GM18511 (cell line): ENCODE measurements around the gene SERPINA5.
"Not testable (repeated sequence)": the region's sequence is repeated elsewhere in the genome, so short reads cannot be mapped to it uniquely, and the experiment has no call there.

Source experiments
- ATAC-seq: cut with Tn5 transposase; IDR thresholded peaks from one replicate; pipeline ENCODE4 v1.9.1; 2021; ENCODE audit warnings: mild to moderate bottlenecking, moderate library complexity; ENCODE audit not compliant: unreplicated experiment

Gene SERPINA5

DNA sequence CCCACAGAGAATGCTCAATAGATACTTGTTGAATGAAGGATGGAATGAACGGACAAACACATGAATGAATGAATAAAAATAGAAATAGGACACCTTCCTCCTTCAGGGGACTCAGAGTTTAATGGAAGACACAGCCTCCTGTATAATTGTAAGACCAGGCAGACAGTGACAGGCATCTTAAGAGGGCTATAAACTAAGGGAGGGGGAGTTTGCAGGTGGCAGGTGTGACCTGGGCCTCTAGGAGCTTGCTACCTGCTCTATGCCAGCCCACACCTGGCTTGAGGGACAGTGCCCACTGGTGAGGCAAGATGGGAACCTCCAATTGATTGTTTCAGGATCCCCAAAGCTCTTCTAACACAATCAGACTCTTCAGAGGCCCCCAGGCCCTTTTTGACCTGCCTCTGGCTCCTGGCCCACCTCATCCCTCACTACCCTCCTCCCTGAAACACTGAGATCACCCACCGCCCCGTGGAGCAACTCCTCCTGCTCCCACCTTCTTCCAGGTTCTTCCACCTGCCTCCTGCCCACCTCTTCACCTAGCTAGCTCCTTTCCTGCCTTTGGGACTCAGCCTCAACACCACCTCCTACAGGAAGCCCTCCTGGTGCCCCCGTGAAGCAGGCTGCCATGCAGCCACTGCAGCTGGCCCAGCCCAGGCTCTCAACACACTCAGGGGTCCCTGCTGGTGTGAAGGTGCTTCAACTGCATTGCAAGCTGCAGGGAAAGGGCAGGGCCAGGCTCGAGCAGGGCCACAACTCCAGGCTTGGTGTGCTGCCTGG is 40.3 kb downstream of the SERPINA5 start:
- no peak for ATAC-seq

DNA sequence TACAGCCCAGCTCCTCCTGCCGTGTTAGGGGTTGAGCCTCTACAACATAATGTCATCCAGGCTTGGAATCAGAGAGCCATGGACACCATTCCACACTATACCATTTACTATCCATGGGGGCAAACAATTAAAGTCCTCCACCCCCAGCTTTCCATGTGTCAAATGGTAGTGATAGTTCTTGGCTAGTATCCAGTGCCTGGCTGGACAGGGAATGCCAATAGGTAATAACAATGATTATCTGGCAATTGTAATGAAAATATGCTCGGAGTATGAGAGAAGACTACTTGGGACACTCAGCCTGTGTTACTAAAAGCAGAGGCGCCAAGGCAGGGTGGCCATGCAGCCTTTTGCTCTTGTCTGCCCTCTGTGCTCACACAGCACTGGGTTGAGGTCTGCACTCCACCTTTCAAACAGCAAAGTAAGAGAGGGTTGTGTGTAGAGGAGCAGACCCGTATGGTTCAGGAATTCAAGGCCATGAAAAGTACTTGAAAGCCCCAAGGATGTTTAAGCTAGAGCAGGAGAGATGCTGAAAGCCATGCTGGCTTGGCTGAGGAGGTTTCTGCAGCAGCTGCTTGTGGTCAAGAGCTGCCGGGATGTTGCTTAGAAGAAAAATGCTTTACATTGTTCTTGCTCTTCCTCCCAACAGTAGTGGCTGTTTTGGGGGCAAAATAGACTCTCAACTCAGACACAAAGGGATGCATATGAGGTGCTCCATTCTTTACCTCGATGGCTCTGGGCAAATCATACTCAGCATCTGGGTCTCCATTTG is 41.6 kb downstream of the SERPINA5 start:
- ATAC-seq, result no peak

DNA sequence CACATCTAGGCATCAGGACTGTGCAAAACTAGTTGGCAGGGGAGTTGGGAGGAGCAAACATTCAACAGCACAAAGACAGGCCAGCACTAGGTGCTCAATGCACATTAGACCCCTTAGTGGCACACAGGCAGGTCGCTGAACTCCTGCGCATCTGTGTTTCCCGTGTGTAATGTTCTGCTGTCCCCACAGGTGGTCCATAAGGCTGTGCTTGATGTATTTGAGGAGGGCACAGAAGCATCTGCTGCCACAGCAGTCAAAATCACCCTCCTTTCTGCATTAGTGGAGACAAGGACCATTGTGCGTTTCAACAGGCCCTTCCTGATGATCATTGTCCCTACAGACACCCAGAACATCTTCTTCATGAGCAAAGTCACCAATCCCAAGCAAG is 42.2 kb downstream of the SERPINA5 start:
- ATAC-seq, result no peak

DNA sequence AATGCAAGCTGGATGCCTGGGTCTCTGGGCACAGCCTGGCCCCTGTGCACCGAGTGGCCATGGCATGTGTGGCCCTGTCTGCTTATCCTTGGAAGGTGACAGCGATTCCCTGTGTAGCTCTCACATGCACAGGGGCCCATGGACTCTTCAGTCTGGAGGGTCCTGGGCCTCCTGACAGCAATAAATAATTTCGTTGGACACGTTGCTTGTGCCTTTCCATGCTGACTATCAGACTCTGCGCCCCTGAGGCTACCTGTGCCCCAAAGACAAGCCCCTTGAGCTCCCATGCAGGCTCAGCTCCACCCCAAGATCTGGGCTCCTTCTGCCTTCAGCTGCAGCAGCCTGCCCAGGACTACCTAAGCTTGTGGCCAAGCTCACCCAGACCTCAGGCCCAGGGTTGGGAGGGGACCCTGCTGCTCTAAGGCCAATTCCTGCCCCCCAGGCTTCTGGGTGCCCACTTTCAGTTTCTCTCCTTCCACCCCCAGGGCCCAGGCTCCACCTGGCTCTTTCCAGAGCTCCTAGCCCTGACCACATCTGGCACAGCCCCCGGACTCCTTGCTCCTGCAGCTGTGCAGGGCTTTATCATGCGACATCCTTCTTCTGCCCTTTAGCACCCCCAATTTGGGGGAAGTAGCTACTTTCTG is 42.8 kb downstream of the SERPINA5 start:
- ATAC-seq, result no peak

GRCh38 chr14:94624537-94625352 is 43.5 kb downstream of the SERPINA5 start:
- ATAC-seq, result no peak

GRCh38 chr14:94625353-94625635 is 44.1 kb downstream of the SERPINA5 start:
- ATAC-seq, result no peak

DNA sequence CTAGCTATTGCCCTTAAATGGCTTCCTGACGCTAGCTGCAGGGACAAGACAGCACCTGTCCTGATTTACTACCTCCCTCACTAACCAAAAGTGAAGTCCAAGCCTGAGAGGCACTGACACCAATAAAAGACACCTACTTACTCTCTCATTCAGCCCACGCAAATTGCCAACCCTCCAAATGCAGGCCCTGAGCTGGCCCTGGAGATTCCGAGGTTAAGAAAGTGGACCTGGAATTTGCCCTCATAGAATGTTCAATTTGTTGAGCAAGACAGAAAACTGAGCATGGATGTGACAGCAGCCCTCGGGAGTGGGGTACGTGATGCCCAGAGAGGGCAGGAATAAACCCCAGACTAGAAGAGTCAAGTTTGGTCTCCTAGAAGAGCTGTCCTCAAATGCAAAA is 47.4 kb downstream of the SERPINA5 start:
- no peak for ATAC-seq

DNA sequence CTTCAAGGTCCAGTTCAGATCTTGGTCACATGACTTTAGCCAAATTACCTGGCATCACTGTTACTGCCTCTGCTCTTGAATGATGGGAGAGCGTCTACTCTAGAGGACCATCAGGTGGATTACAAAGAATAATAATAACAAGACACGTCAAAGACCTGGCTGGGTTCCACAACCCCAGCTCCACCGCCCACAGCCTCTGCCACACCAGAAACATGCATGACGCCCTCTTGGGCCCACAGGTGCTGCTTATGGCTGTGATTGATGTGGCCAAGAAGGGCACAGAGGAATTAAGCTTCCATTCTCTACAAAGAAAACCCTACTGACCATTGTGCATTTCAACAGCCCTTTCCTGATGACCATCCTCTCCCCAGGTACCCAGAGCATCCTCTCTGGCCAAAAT is 49.2 kb downstream of the SERPINA5 start:
- ATAC-seq, result no peak

- no peak for ATAC-seq
Observed at GRCh38 chr14:94631050-94631449, 49.8 kb downstream of the SERPINA5 start.

GRCh38 chr14:94631536-94632304 is 50.5 kb downstream of the SERPINA5 start:
- ATAC-seq, result no peak

- ATAC-seq, result no peak
Observed at GRCh38 chr14:94632305-94632590, 51.0 kb downstream of the SERPINA5 start.

DNA sequence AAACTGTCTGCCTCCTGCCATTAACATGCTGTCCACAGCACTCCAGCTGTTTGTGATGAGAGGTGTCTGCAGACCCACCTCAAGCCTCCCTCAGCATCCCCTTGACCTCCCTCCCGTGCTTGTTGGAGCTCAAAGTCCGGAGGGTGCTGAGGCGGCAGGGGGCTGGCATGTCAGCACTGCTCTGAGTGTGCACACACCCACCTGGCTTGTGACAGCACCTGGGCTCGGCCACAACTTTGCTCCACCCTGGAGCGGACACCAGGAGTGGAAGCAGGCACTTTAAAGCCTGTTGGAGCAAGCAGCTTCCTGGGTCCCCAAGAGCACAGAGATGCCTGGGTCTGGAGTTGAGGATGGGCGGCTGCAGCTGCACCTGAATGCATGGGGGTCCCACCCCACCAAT is 51.9 kb downstream of the SERPINA5 start:
- ATAC-seq, result no peak

GRCh38 chr14:94635154-94635553 is 53.9 kb downstream of the SERPINA5 start:
- no peak for ATAC-seq

- no peak for ATAC-seq
Observed at GRCh38 chr14:94636744-94637412, 55.7 kb downstream of the SERPINA5 start.

DNA sequence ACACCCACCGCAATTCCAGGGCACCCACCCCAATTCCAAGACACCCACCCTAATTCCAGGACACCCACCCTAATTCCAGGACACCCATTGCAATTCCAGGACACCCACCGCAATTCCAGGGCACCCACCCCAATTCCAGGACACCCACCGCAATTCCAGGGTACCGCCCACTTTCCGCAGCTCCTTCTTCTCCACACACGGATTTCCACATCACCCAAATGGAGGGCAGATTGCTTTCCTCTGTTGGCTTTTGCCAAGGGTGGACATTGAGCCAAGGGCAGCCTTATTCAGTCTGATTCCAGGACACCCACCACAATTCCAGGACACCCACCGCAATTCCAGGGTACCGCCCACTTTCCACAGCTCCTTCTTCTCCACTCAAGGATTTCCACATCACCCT is 56.6 kb downstream of the SERPINA5 start:
- ATAC-seq, result not testable (repeated sequence)

DNA sequence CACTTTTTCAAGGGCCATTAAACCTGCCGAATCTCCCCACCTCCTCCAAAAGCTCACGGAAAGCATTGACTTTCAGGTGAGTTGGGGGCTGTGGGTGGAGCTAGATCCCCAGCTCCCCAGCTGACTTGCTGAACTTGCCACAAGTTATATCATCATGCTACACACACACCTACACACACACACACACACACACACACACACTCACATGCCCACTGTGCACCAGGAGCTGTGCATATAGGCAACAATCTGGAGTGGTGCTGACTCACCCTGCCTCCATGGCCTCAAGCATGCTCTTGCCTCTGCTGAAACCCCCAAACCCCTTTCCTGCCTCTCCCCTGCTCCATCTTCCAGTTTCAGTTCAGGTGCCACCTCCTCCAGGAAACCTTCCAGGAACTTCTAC is 57.1 kb downstream of the SERPINA5 start:
- no peak for ATAC-seq

DNA sequence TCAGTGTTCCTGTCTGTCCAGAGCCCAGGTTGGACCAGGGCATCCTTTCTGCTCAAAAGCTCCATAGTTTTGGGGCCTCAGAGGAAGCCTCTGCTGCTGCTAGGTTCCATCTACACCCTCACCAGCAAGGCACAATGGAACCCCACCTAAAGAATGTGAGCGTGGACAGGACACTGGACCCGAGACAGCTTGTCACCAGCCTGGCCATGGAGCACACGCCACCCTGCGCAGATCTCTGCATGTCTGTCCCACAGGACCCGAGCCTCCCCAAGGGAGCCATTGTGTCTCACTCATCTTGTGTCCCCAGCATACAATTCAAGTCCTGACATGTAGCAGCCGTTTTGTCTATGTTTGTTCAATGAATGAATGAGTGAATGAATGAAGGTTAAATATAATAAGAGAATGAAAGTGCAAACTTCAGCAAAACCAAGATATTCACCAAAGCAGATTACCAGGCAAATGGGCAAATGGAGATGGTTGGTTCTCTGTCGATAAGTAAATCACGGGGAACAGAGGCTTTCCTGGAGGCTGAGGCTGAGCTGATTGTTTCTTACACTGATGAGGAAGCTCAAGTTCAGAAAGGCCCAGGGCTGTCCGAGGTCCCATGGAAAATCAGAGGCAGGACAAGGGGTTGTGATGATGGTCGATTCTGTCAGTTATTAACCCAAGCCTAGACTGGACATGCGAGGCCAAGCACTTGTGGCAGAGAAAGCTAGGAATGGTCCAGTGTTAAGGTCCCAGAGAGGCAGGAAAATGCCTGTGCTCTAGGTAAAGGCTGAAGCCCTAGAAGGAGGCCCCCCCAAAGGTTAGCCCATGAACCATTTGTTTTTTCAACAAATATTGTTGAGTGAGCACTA is 58.0 kb downstream of the SERPINA5 start:
- ATAC-seq, result no peak

DNA sequence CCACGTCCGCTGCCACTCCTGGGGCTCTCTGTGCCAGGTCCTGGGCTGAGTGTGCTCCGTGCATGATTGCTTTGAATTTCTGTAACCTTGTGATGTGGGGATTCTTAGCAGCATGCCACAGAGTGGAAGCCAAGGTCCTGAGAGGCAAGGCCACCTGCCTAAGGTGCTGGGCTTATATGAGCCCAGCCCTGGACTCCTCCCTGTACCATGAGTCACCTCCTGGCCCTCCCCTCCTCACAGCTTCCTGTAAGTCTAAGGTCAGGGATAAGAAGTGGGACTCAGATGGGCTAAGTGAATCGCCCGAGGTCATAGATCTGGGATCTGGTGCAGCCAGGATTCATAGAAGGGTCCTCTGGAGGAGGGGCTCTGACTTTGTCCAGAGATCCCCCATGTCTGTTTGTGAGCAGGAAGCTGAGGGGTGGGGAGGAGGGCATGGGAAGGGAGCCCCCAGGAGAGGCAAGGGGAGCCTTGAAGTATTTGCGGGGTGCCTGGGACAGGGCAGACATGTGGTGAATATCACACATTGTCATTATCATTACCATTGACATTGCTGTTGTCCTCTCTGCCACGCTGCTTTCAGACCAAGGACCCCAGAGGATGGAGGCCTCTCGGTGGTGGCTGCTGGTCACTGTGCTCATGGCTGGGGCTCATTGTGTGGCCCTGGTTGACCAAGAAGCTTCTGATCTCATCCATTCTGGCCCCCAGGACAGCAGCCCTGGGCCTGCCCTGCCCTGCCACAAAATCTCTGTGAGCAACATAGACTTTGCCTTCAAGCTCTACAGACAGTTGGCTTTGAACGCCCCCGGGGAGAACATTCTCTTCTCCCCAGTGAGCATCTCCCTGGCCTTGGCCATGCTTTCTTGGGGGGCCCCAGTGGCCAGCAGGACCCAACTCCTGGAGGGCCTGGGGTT is 59.8 kb downstream of the SERPINA5 start:
- no peak for ATAC-seq
